Mucosa of descending colon (tissue), 3 donors: ENCODE results near the gene HNF1B. TPM values are rescaled to one million over a fixed set of nuclear protein-coding genes. Genes with fewer than 3 reads are reported as not detected.
A peak's percentile ranks its signal among the peaks of the same experiment; 100 is the strongest.

Source experiments
- ATAC-seq: fragments of 200-7000 bp; cut with Tn5 transposase; one replicate; pipeline ENCODE4 v1.9.1; 2020; ENCODE audit warnings: mild to moderate bottlenecking, moderate library complexity
- DNase-seq, 3 donors: peaks; one replicate each; pipeline ENCODE4 v3.0.0-alpha.2; 2020
- H3K36me3 ChIP-seq: fragments of 200-600 bp; one replicate; pipeline ENCODE4 v1.8.0; 2021; ENCODE audit warnings: low read depth, mild to moderate bottlenecking
- H3K4me1 ChIP-seq: fragments of 200-600 bp; one replicate; pipeline ENCODE4 v1.8.0; 2021; ENCODE audit warnings: low read depth, mild to moderate bottlenecking
- H3K4me3 ChIP-seq: fragments of 200-600 bp; one replicate; pipeline ENCODE4 v1.8.0; 2021; ENCODE audit warnings: mild to moderate bottlenecking
- H3K9me3 ChIP-seq: fragments of 200-600 bp; one replicate; pipeline ENCODE4 v1.8.0; 2021; ENCODE audit warnings: mild to moderate bottlenecking
- intact Hi-C, 2 donors: fragments of 100-400 bp; cut with DNase I in 1 of 2; cut with micrococcal nuclease in 1 of 2; formaldehyde crosslinking; loops; one replicate each; pipeline versions ENCODE4 v1.11.0 to v1.11.1; 2022; cut with DNase I, micrococcal nuclease
- total RNA-seq, 3 donors: library from RNA; stranded (reverse); fragmentation: NEBNext Ultra II Directional in 2 of 3; extraction: Animal tissue kit (Norgen Biotek cat#: 25700) in 2 of 3; gene quantifications; one replicate each; pipeline versions ENCODE4 v1.2.1 to v1.2.4, GENCODE V29; 2021 to 2023
- TF ChIP-seq, protein P1 (sequence below): fragments of 200-600 bp; IDR thresholded peaks from one replicate; pipeline ENCODE4 v1.8.0; 2022; ENCODE audit warnings: antibody characterized with exemption, mild to moderate bottlenecking
- donor health status: DM: no; HTN: no; CAD: no; lungs with moderate emphysema.
- donor health status: DM: no; HTN: no; CAD: no.
- donor health status: DM: no; HTN: yes; CAD: no.

HNF1B gene
- total RNA-seq, 3 donors from 2014 or later, result 21.1 to 54.6 (median 34.8) TPM

DNA sequence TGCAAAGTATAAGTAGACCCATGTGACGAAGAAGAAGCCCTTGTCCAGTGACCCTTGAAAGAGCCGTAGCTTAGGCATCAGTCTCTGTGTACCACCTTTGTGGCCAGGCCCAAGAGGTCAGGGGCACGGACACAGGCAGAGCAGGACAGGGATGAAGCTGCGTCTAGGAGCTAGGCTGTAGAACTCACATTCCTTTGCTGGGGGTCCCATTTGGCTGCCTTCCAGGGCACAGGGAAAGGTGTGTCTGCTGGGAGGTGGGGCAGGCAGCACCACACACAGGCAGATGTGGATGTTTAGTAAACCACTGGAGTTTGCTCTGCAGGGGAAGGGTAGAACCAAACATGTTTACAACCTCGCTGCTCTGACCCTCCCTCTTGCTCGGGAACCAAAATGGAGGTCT is 33.7 kb downstream of the HNF1B start:
- intact Hi-C loops, result no loop called here
- peaks cover 22% of the 10 kb centered on the region for H3K4me1 ChIP-seq
- H3K4me3 ChIP-seq, result no peak overlapping the region
- no peak for DNase-seq
- no peak for ATAC-seq
- no peaks in the 10 kb centered on the region for H3K36me3 ChIP-seq
- no peaks in the 10 kb centered on the region for H3K9me3 ChIP-seq
- TF ChIP-seq, protein P1, sequence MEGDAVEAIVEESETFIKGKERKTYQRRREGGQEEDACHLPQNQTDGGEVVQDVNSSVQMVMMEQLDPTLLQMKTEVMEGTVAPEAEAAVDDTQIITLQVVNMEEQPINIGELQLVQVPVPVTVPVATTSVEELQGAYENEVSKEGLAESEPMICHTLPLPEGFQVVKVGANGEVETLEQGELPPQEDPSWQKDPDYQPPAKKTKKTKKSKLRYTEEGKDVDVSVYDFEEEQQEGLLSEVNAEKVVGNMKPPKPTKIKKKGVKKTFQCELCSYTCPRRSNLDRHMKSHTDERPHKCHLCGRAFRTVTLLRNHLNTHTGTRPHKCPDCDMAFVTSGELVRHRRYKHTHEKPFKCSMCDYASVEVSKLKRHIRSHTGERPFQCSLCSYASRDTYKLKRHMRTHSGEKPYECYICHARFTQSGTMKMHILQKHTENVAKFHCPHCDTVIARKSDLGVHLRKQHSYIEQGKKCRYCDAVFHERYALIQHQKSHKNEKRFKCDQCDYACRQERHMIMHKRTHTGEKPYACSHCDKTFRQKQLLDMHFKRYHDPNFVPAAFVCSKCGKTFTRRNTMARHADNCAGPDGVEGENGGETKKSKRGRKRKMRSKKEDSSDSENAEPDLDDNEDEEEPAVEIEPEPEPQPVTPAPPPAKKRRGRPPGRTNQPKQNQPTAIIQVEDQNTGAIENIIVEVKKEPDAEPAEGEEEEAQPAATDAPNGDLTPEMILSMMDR, result no peak

DNA sequence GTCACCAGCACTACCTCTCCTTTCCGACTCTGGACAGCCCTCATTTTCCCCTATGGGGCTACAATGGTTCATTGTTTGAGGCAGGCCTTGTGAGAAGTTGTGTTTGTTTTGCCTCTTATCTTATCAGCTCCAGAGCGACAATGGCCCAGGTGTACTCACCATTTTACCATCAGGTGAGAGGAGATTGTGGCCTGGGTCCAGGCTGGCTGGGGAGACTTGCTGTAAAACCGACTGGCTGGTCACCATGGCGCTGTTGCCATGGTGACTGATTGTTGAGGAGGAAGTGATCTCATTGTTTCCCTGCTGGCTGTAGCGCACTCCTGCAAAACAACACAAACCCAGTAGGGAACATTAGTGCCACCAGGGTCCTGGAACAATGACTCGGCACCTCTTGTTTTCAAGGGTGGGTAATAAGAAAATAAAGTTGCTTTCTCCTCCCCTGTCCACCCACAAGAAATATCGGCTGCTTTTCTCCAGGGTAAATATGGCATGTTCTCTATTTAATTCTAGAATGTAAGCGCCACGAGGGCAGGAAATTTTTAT is 34.4 kb downstream of the HNF1B start:
- intact Hi-C loops, result no loop called here
- H3K9me3 ChIP-seq, result no peaks in the 10 kb centered on the region
- DNase-seq, result peak; percentile 90 to 97 (median 95)
- H3K36me3 ChIP-seq, result no peaks in the 10 kb centered on the region
- ATAC-seq, result peak; percentile 83
- TF ChIP-seq, protein P1, result no peak
- H3K4me1 ChIP-seq, result peaks cover 18% of the 10 kb centered on the region
- H3K4me3 ChIP-seq, result no peak overlapping the region

DNA sequence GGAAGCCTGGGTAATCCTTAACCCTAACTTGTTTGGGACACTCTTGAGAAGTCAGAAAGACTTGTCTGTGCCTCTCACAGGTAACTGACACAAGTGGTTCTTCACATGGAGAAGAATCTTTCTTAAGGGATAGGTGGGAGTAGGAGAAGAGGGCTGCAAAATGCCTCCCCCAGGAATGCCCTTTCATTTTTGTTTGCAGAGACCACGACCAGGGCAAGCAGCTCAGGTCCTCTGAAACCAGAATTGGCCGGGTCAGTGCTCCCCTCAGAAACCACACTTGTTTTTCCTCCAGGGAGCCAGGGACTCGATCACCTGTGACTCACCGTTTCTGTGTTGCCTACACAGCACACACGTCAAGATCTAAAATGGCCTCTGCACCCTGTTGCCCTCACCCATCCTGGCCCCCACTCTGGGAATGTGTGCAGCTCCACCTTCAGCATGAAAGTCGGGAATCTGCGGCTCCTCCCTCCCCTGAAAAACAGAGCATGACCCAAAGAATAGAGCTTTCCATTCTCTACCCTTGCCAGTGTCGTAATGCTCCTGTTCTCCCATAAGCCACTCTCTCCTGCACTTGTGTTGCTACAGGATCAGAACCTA is 36.1 kb downstream of the HNF1B start:
- H3K9me3 ChIP-seq, result no peaks in the 10 kb centered on the region
- H3K4me3 ChIP-seq, result no peak overlapping the region
- no peaks in the 10 kb centered on the region for H3K36me3 ChIP-seq
- H3K4me1 ChIP-seq, result peaks cover 18% of the 10 kb centered on the region
- DNase-seq, result peak; percentile 64 to 68 (median 67)
- TF ChIP-seq, protein P1, result no peak
- intact Hi-C loops, result no loop called here
- ATAC-seq, result peak; percentile 71

DNA sequence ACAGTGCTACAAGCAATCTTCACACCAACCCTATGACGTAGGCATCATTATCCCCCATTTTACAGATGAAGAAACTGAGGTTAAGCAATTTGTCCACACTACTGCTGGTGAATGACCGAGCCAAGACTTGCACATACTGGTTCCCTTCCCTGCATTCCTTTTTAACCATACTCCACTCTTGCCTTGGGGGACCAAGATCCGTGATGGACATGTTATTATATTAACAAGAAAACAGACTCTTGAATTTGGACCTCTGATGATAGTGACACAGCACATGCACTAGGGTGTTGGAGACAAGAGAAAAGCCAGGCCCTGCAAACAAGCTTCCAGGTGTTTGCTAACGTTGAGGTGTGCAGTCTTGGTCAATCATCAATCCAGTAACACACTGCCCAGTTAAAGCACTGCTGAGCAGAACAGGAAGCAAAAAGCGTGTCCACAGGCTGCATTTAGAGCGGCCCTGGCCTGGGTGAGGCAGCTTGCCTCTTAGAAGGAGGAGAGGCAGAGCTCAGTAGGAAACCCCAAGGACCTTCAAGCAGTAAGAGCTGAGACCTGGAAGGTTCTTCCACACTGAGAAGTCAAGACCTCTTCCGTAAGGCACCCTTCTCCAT is 36.7 kb downstream of the HNF1B start:
- peaks cover 18% of the 10 kb centered on the region for H3K4me1 ChIP-seq
- H3K4me3 ChIP-seq, result no peak overlapping the region
- intact Hi-C loops, result no loop called here
- ATAC-seq (peak; percentile 76), DNase-seq (peak; percentile 77 to 86 (median 81))
- H3K9me3 ChIP-seq, result no peaks in the 10 kb centered on the region
- TF ChIP-seq, protein P1, result no peak
- H3K36me3 ChIP-seq, result no peaks in the 10 kb centered on the region

DNA sequence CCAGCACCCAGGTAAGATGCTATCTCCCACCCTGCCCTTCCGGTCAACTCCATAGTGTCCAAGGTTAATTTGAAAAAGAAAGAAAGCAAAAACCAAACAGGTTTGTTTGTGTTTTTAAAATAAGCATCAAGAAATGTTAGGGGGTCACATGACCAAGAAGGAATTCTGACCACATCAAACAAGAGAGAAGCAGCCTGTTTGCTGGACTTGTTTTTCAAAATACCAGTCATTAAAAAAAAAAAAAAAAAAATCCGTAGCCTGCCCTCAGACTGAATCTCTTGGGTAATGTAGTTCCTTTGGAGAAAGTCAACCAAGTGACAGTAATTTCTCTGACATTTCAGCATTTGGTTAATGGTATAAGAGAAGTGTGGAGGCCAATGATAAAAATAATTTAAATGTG is 38.4 kb downstream of the HNF1B start:
- H3K36me3 ChIP-seq, result no peaks in the 10 kb centered on the region
- DNase-seq (no peak), ATAC-seq (no peak)
- no peak overlapping the region for H3K4me3 ChIP-seq
- intact Hi-C loops, result no loop called here
- peaks cover 27% of the 10 kb centered on the region for H3K4me1 ChIP-seq
- no peaks in the 10 kb centered on the region for H3K9me3 ChIP-seq
- TF ChIP-seq, protein P1, result no peak
